ENCODE results near the gene MAST2.
"Not testable (repeated sequence)": the region's sequence is repeated elsewhere in the genome, so short reads cannot be mapped to it uniquely, and the experiment has no call there.

Gene MAST2

GRCh38 chr1:45952072-45952471, 148.7 kb downstream of the MAST2 start:
- DNase-seq: no peak

DNA sequence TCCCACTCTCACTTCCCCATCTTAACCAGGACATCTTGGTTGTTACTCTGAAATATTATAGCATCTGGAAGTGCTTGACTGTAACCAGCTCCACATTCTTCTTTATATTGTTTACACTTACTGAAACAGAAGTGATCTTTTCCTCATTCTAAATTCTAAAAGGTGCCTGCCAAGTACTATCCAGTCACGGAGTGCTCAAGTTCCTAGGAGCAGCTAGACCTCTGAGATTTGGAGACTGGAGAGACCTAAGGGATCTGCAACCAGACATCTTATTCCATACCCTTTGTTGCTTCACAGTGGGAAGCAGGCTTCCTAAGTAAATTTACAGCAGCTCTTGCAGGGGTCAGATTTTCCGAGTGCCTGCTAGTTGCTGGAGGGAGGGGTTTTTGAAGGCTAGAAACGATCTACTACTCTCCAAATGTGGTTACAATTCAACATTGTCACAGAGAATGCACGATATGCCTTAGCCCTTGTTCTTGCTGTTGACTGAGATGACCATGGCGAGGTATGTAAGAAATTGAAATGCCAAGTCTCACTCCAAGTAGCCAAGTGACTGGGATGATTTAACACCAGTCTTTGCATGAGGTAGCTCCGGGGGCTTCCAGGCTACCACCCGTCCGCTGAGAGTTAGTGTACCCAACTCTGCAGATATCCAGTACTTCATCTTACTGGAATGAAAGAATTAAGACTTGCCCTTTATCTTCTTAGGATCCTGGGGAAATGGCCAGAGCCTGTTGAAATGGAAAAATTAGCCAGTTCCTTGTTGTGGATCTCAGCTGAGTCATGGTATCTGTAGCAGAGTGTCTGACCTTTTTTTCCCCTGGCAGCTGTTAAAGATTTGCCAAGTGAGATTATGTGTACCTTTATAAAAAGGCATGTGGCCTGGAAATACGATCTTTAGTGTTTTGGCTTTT, 150.8 kb downstream of the MAST2 start:
- DNase-seq: no peak

DNA sequence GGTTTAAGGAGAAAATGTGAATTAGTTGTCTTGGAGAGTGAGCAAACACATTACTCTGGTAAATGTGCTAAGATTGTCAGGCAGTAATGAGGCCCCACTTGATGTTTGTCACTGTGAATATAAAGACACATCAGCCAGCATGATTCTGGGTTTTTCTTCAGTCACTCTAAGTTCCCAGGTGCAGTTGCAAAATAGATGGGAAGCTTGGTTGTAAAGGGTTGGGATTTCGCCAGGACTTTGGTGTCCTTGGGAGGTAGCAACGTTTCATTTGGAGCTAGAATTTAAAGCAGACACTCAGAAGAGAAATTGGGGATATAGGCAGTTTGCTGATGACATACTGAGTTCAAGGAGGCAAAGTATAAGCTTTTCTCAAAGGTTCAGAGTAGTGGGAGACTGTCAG, 154.3 kb downstream of the MAST2 start:
- no peak for DNase-seq

- DNase-seq: no peak
These were observed 154.9 kb downstream of the MAST2 start for GRCh38 chr1:45958317-45958716.

- DNase-seq: no peak
These were observed 157.7 kb downstream of the MAST2 start for GRCh38 chr1:45960930-45961715.

DNA sequence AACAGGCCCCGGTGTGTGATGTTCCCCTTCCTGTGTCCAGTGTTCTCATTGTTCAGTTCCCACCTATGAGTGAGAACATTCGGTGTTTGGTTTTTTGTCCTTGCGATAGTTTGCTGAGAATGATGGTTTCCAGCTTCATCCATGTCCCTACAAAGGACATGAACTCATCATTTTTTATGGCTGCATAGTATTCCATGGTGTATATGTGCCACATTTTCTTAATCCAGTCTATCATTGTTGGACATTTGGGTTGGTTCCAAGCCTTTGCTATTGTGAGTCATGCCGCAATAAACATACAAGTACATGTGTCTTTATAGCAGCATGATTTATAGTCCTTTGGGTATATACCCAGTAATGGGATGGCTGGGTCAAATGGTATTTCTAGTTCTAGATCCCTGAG, 158.5 kb downstream of the MAST2 start:
- DNase-seq: not testable (repeated sequence)

- no peak for DNase-seq
These were observed 165.7 kb downstream of the MAST2 start for GRCh38 chr1:45968941-45969666.

DNA sequence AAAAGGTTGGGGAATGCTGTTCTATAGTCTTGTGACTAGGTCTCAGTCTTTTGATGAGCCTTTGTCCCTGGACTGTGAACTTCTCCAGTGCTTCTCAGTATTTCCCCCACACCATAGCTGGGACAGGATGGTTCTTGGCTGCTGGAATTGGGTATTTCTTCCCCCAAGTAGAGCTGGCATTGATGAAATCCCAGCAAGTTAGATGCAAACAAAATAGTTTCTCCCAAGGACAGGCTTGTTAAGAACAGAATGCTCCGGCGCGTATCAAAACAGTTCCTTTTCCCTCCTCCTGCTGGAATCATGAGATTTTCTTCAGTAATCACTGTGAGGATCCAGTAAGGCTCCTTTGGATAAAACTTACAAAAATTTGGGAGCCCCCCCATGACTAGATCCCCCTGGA, 166.5 kb downstream of the MAST2 start:
- no peak for DNase-seq

- no peak for DNase-seq
These were observed 167.9 kb downstream of the MAST2 start for GRCh38 chr1:45971335-45971734.

- no peak for DNase-seq
These were observed 168.6 kb downstream of the MAST2 start for GRCh38 chr1:45971922-45972531.

DNA sequence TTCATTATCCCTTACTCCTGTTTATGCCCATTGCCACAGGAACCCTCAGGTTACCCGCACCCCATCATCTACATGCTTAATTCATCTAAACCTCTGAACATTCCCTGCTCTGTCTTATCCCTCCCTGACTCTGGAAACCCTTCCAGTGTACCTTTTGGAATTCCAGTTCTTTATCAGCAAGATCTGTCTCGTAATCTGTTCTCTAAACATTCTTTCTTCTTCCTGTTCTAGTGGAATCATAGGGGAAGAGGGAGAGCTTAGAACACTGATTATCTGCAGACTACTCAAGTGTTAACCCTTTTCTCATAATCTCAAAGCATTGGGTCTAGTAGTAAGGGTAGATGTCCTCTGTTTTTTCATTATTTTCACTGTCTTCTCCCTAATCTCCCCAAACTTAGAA, 169.2 kb downstream of the MAST2 start:
- no peak for DNase-seq

DNA sequence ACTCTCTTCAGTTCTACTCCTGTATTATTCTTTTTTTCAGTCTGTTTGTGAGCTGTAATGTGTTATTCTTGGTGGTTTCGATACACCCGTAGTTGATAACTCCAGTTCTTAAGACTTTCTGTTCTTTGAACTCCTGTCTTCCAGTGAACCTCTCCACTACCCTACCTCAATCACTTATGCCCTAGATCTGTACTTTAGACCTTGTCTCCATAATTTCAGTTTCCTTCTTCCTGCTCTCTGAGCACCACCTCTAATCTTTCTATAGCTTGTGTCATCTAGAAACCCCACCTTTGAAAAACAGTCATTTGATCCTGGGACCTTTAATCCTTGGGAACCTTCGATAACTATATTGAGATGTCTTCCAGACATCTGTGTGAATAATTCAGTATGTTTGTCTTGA, 169.7 kb downstream of the MAST2 start:
- no peak for DNase-seq

GRCh38 chr1:45974541-45975269, 171.3 kb downstream of the MAST2 start:
- DNase-seq: no peak

- no peak for DNase-seq
These were observed 173.2 kb downstream of the MAST2 start for GRCh38 chr1:45976623-45977022.

DNA sequence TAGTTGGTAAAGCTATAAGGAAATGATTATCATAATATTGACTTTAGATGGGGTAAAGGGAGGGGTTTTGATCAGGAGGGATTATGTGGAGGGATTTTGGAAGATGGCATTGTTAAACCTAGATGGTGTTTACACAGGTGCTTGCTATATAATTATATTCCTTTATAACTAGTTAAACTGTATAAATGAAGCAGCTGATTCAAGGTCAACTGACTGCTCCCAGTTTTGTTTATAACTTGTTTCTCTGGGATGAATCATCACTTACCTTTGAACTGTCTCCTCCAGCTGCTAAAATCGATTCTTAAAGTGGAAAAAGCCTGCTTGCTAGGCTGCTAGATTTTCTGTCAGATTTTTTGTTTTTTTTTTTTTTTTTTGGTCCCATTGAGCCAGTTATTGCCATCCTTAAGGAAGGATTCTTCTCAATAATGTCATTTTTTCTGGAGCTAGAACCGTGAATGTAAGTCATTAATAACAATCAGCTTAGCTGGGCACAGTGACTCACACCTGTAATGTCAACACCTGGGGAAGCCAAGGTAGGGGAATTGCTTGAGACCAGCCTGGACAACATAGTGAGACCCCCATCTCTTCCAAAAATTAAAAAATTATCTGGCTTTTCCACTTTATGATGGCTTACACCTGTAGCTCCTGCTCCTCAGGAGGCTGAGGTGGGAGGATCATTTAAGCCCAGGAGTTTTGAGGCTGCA, 175.8 kb downstream of the MAST2 start:
- DNase-seq: peak; percentile 72

- DNase-seq: no peak
These were observed 176.4 kb downstream of the MAST2 start for GRCh38 chr1:45979778-45980176.

GRCh38 chr1:45982359-45982758, 178.9 kb downstream of the MAST2 start:
- DNase-seq: no peak

- DNase-seq: no peak
These were observed 180.6 kb downstream of the MAST2 start for GRCh38 chr1:45983967-45984366.

DNA sequence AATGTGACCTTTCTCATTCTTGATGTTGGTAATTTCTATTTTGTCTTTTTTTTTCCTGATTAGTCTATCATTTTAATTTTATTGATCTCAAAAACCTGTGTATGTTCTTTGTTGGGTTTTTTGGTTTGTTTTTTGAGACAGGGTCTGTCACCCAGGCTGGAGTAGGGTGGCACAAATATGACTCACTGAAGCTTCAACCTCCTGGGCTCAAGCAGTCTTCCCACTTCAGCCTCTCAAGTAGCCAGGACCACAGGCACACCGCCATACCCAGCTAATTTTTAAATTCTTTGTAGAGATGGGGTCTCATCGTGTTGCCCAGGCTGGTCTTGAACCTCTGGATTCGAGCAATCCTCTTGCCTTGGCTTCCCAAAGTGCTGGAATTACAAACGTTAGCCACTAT, 183.8 kb downstream of the MAST2 start:
- no peak for DNase-seq

- DNase-seq: no peak
These were observed 185.8 kb downstream of the MAST2 start for GRCh38 chr1:45989249-45989648.

GRCh38 chr1:45994423-45994822, 191.0 kb downstream of the MAST2 start:
- DNase-seq: no peak

DNA sequence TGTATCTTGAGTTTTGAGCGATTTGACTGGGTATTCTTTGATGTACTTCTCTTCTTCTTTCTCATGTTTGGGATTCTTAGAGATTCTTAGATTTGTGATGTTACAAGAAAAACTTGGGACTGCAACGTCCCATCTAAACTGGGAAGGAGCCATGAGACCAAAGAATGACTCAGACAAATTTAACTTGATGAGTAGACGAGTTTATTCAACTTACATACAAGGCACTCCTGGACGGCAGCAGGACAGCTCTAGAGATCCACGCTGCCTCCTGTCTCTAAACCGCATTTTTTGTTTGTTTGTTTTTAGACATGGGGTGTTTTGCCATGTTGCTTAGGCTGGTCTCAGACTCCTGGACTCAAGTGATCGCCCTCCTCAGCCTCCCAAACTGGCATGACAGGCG, 191.9 kb downstream of the MAST2 start:
- DNase-seq: no peak
